HG03066 (cell line): ENCODE results near the gene CDKAL1.
"Not testable (repeated sequence)": the region's sequence is repeated elsewhere in the genome, so short reads cannot be mapped to it uniquely, and the experiment has no call there.

Experiments
- ATAC-seq: cut with Tn5 transposase; IDR thresholded peaks from one replicate; pipeline ENCODE4 v1.9.1; 2021; ENCODE audit warnings: low read depth; ENCODE audit not compliant: unreplicated experiment

Gene CDKAL1

GRCh38 chr6:21034345-21034744 lies 500.1 kb downstream of the CDKAL1 start:
- no peak for ATAC-seq

GRCh38 chr6:21037453-21037852 lies 503.2 kb downstream of the CDKAL1 start:
- no peak for ATAC-seq

GRCh38 chr6:21039926-21040325 lies 505.7 kb downstream of the CDKAL1 start:
- no peak for ATAC-seq

- no peak for ATAC-seq
Measured at GRCh38 chr6:21045135-21045700, 511.0 kb downstream of the CDKAL1 start.

DNA sequence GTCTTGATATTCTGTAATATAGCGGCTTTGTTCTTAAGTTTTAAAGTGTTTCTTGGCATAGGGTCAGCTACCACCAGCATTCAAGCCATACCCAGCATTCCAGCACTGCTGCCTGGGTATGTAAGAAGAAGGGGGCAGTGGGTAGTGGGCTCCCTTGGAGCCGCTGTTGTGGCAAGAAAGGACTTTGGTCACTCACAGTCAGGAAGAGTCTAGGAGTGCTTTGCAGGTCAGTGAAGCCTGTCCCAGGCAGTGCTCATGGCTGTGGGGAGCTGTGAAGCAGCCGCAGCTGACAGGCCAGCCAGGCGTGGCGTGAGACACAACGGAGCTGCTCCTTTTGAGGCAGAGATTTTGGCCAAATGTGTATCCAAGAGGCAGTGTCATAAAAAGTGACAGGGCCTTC lies 512.0 kb downstream of the CDKAL1 start:
- no peak for ATAC-seq

DNA sequence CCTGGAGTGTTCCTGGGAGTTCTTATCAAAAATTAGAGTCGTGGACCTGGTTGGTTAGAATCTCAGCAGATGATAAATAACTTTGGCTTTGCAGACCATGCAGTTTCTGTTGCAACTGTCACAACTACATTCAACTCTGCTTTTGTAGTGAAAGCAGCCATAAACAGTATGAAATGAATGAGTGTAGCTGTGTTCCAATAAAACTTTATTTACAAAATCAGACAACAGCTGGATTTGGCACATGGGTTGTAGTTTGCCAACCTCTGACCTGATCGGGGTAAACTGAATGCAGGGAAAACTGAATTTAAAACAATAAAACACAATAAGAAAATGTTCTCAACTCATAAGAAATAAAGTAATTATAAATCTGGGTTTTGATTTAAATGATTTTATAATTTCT lies 513.8 kb downstream of the CDKAL1 start:
- no peak for ATAC-seq

GRCh38 chr6:21049148-21049547 lies 514.9 kb downstream of the CDKAL1 start:
- ATAC-seq: no peak

DNA sequence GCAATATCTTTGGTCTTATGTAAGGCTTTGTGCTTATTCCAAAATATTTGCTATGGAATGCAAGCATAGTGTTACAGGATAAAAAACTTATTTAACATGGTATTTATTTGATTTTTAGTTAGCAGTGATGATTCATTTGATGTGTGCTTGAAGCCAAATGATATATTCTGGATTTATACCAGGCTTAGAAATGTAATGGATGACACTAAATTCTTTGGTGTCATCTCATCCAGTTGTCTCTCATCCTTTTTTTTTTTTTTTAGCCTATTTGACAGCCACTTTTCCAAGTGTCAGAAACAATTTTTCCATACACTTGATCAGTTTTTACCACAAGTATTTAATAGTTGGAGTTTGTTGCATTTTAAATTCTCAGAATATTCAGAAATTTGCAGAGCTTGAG lies 515.3 kb downstream of the CDKAL1 start:
- ATAC-seq: no peak

DNA sequence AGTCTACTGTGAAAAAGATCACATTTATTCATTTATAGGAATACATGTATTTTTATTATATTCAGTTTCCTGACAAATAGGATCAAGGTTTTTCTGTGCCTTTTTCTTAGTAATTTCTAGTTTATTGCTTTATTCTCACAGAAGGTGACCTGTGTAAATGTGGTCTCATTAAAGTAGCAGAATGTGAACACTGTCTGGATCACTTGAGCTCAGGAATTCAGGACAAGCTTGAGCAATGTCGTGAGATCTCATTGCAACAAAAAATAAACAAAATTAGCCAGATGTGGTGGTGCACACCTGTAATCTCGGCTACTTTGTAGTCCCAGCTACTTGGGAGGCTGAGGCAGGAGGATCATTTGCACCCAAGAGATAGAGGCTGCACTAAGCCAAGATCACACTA lies 516.7 kb downstream of the CDKAL1 start:
- no peak for ATAC-seq

DNA sequence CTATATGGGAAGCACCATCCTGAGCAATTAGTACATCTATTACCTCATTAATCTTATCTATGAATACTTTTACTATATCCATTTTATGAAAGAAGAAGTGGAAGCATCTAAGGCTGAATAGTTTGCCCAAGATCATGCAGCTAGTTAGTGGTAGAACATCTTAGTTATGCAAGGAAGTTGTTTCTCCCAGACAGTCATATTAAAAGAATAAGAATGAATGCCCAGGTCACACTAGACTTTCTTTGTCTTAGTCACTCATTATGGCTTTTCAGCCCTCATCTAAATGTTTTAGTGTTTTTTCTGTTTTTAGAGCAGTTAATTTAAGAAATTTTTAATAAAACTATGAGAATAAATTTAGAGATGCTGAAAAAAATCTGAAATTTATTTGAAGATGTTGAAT lies 517.5 kb downstream of the CDKAL1 start:
- no peak for ATAC-seq

DNA sequence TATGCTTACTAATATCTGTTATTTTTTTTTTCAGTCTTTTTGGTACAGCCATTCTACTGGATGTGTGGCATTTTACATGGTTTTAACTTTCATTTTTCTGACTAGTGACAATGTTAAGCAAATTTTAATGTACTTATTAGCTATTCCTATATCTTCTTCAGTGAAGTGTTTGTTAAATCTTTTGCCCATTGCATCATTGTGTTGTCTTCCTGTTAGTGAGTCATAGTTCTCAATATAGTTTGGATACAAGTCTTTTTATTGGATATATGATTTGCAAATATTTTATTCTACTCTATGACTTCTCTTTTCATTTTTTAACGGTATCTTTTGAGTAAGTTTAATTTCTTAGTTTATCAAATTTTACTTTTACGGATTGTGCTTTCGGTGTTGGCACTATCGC lies 519.4 kb downstream of the CDKAL1 start:
- no peak for ATAC-seq

DNA sequence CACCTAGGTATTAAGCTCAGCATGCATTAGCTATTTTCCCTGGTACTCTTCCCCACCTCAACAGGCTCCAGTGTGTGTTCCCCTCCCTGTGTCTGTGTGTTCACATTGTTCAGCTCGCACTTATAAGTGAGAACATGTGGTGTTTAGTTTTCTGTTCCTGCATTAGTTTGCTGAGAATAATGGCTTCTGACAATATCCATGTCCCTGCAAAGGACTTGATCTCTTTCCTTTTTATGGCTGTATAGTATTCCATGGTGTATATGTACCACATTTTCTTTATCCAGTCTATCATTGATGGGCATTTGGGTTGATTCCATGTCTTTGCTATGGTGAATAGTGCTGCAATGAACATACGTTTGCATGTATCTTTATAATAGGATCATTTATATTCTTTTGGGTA lies 521.2 kb downstream of the CDKAL1 start:
- not testable (repeated sequence) for ATAC-seq

GRCh38 chr6:21061892-21062291 lies 527.6 kb downstream of the CDKAL1 start:
- no peak for ATAC-seq

DNA sequence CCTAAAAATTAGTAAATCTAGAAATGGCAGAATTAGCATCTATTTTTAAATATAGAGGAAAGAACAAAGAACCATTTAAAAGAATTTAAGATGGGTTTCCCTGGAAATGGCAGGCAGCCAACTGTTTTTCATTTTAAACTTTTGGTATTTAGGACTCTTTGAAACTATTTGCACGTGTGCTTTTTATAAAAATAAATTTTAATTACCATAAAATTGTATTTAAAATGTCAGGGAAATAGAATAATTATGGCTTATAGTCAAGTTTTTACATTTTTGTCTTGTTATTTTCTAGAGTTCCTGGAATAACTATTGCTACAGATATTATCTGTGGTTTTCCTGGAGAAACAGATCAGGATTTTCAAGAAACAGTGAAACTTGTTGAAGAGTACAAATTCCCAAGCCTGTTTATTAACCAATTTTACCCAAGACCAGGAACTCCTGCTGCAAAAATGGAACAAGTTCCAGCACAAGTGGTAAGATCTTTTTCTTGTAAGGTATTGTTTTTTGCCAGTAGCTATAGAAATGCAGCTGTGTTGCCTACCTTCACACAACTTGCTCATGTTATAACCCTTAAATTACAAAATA lies 530.6 kb downstream of the CDKAL1 start:
- no peak for ATAC-seq

DNA sequence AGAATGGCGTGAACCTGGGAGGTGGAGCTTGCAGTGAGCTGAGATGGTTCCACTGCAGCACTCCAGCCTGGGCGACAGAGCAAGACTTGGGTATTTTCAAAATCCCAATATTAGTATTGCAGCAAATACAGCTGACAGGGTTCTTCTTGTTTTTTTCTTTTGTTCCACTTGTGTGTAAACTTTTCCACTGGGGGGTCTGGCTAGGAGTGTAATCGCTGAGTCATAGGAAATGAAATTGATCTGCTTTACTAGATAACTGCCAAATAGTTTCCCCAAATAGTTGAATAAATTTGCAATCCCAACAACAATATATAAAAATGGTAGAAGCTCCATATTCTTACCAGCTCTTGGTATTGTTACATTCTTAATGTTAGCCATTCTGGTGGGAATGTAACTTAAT lies 533.3 kb downstream of the CDKAL1 start:
- ATAC-seq: no peak

DNA sequence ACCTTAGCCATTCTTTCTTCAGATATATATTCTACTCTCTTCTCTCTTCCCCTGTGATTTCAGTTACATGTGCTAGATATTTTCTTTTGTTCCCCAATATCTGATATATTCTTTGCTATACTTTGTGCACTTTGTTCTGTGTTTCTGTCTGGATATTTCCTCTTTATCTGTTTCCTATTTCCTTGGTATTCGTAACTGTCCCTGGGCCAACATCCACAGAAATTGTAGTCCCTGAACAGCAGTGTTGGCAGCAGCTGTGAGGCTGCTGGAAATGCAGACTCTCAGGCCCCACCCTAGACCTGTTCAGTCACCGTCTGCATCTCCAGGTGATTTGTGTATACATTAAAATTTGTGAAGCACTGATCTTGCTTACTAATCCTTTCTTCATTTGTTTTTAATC lies 536.4 kb downstream of the CDKAL1 start:
- no peak for ATAC-seq

- ATAC-seq: no peak
Measured at GRCh38 chr6:21071780-21072468, 537.7 kb downstream of the CDKAL1 start.

DNA sequence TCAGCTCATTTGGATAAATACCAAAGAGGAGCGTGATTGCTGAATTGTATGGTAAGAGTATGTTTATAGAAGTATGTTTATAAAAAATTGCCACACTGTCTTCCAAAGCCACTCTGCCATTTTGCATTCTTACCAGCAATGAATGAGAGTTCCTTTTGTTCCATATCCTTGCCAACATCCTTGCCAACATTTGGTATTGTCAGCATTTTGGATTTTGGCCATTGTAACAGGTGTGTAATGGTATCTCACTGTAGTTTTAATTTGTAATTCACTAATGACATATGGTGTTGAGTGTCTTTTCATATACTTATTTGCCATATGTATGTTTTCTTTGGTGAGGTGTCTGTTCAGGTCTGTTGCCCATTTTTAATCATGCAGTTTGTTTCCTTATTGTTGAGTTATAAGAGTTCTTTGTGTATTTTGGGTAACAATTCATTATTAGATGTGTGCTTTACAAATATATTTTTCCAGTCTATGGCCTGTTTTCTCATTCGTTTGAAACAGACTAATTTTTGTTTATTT lies 539.1 kb downstream of the CDKAL1 start:
- ATAC-seq: no peak

GRCh38 chr6:21074484-21074883 lies 540.2 kb downstream of the CDKAL1 start:
- ATAC-seq: no peak

- ATAC-seq: no peak
Measured at GRCh38 chr6:21075986-21076385, 541.7 kb downstream of the CDKAL1 start.

DNA sequence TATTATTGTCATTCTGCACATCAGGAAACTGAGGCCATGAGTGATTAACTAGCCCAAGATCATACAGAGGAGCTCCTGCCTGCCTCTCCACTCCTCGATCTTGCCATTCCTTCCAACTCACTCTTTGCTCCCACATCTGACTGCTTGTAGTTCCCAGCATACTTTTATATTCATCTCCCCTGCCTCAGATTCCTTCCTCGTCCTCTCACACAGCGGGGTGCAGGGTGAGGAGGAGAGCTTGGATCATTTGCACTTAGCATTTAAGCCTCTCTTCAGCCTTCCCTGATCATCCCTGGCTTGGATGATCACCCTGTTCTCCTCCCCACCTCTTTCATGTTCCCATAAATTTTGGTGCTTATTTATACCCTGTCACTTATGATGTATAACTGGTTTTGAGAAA lies 544.2 kb downstream of the CDKAL1 start:
- no peak for ATAC-seq

GRCh38 chr6:21079468-21080048 lies 545.3 kb downstream of the CDKAL1 start:
- no peak for ATAC-seq
